HG03097 (cell line): ENCODE data around the gene ITPR2.

ENCODE experiments used
- ATAC-seq: cut with Tn5 transposase; IDR thresholded peaks from one replicate; pipeline ENCODE4 v1.9.1; 2021; ENCODE audit not compliant: unreplicated experiment, low FRiP score

Gene ITPR2

DNA sequence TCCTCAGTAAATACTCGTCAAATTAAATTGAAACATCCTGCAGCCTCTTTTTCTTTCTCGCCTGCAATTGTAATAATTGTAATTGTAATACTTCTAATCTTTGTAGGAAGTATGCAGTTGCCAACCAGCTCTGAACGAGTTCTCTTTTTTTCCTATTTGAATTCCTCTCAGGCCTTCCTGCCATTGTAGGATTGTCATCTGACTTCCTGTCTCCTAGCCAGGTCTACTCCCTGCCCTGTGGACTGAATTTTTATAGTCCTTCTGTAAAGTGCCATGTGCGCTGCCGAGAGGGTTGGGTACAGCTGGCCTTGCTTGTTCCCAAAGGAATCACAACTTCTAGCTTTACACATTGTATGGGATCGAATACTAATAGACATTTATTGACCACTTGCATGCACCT, 454.3 kb downstream of the ITPR2 start:
- ATAC-seq: no peak

GRCh38 chr12:26374934-26375680, 457.9 kb downstream of the ITPR2 start:
- ATAC-seq: no peak

- ATAC-seq: no peak
Observed at GRCh38 chr12:26373606-26374495, 459.1 kb downstream of the ITPR2 start.

DNA sequence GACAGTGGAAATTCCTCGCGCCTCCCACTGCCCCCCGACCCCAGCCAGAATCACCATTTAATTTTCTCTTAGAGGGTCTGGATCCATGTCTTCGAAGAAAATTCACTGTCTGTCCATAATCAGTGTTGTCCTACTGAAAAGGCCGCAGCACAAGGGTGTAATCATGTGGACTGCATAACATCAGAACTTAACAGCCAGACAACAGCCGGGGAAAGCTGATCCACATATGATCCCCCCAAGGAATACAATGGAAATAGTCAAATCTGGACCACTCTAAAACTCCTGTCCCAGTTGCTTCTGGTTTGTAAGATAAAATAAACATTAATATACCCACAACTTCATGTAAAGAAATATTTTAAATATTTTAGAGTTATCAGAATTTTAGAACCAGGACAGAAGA, 460.1 kb downstream of the ITPR2 start:
- no peak for ATAC-seq

GRCh38 chr12:26370098-26370497, 462.9 kb downstream of the ITPR2 start:
- no peak for ATAC-seq

- no peak for ATAC-seq
Observed at GRCh38 chr12:26369588-26369987, 463.4 kb downstream of the ITPR2 start.

- no peak for ATAC-seq
Observed at GRCh38 chr12:26367991-26368730, 464.8 kb downstream of the ITPR2 start.

GRCh38 chr12:26361964-26362363, 471.0 kb downstream of the ITPR2 start:
- ATAC-seq: no peak

- ATAC-seq: no peak
Observed at GRCh38 chr12:26360062-26360461, 472.9 kb downstream of the ITPR2 start.

DNA sequence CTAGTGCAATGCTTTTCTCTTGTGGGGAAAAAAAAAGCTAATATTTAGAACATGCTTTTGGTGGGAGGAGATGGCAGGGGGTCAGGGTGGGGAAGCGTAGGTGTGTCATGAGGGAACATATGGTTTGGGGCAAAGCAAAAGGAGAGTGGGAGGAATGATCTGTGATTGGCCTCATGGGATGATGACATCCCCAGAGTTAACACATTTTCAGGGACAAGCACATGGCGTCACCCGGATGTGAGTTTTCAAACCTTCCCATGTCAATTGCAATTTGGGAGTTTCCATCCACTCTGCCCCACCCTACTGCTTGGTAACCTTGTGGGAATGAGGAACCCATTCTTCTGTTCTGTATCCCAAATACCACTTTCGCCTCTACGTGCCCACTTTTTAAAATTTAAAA, 473.4 kb downstream of the ITPR2 start:
- no peak for ATAC-seq

GRCh38 chr12:26358651-26359050, 474.3 kb downstream of the ITPR2 start:
- ATAC-seq: no peak

DNA sequence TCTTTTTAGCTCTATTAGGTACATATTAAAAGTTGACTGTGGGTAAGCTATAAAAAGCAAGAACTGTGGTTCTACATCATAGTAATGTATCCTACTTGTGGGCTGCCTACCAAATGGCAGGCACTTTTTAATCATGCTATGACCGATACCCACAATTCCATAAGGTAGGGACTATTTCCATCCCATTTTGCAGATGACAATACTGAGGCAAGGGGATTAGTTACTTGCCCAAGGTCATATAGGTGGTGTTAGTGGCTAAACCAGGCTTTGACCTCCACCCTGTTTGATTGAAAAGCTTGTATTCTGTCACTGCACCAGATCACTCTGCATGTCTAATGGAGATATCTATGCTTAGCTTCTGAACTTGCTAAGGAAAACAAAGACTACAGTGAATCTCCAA, 485.7 kb downstream of the ITPR2 start:
- no peak for ATAC-seq

- ATAC-seq: no peak
Observed at GRCh38 chr12:26346736-26347135, 486.3 kb downstream of the ITPR2 start.

- no peak for ATAC-seq
Observed at GRCh38 chr12:26345471-26346003, 487.5 kb downstream of the ITPR2 start.

DNA sequence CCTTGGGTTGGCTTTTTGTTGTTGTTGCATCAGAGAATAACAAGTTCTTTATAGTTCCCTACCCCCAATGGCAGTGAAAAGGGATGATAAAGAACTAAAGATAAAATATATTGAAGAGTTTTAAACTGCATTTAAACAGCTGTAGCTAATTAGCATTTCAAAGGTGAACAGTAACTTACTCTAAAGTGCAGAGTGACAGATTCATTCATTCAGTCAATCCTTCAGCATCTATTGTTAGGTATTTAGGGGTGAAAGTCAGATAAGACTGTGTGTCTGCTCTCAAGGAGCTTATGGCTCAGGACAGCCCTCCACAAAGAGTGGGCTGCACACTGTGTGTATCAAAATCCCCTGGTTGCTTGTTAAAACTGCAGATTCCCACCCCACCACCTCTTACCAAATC, 491.5 kb downstream of the ITPR2 start:
- ATAC-seq: no peak

DNA sequence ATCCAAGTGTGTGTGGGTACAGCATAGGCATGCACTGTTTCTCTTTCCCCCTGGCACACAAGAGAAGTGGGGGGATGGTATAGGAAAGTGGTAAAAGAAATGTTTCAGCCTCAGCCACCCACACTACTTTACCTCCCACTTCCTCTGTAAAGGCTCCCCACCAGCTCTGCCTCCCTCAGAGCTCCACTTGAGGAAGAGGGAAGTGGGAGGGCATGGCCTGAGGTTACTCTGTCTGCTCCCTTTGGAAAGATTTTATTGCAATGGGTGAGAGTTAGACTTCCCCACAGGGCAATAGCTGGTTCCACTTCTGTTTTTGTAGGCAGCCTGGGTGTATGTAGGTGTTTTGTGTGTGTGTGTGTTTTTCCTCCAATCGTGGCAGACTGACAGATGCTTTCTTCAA, 492.3 kb downstream of the ITPR2 start:
- ATAC-seq: no peak

DNA sequence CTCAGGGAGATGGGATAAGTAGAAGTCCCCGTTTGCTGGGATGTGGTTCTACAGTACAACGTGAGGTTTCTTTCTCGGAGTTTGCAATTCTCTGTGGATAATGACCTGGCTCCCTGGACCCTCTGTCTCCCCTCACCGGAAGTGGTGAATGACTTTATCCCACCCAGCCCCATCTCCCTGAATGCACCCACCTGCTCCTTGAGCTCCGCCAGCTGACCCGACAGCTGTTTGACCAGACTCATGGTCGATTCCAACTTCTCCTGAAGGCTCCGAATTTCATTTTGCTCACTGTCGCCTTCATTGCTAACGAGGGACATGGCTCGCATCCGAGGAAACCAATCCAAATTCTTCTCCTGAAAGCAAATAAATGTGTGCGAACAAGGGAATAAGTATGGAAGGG, 493.0 kb downstream of the ITPR2 start:
- no peak for ATAC-seq

- ATAC-seq: no peak
Observed at GRCh38 chr12:26338586-26339572, 494.1 kb downstream of the ITPR2 start.

- no peak for ATAC-seq
Observed at GRCh38 chr12:26335651-26336050, 497.3 kb downstream of the ITPR2 start.

- ATAC-seq: no peak
Observed at GRCh38 chr12:26334621-26335124, 498.3 kb downstream of the ITPR2 start.
